Endothelial cell of umbilical vein (primary cell): ENCODE data around the gene HNMT.

ENCODE experiments used
- EZH2 ChIP-seq: IDR thresholded peaks from 2 replicates; pipeline ENCODE4 v1.6.1; 2012; ENCODE audit warnings: borderline replicate concordance, low read depth, mild to moderate bottlenecking, moderate library complexity, low read length, inconsistent platforms; ENCODE audit not compliant: severe bottlenecking
- POLR2A ChIP-seq: IDR thresholded peaks from 2 replicates; pipeline ENCODE4 v1.6.1; 2012; ENCODE audit warnings: low read depth, mild to moderate bottlenecking, control low read depth, low read length
- POLR2AphosphoS5 ChIP-seq: IDR thresholded peaks from 2 replicates; pipeline ENCODE4 v1.6.1; 2012; ENCODE audit warnings: low read depth, mild to moderate bottlenecking, control low read depth, low read length, moderate library complexity; ENCODE audit not compliant: insufficient read depth
- TF ChIP-seq, protein P1 (sequence below), 2 donors: IDR thresholded peaks; 1 replicate in 1 of 2; 2 replicates in 1 of 2; pipeline ENCODE4 v1.5.1; 2011; ENCODE audit warnings: low read length in 2 of 2, mild to moderate bottlenecking in 2 of 2, moderate library complexity in 2 of 2, control low read depth in 1 of 2, inconsistent platforms in 1 of 2, low read depth in 1 of 2; ENCODE audit not compliant: insufficient read depth in 1 of 2; ENCODE audit errors: extremely low read depth in 1 of 2

DNA sequence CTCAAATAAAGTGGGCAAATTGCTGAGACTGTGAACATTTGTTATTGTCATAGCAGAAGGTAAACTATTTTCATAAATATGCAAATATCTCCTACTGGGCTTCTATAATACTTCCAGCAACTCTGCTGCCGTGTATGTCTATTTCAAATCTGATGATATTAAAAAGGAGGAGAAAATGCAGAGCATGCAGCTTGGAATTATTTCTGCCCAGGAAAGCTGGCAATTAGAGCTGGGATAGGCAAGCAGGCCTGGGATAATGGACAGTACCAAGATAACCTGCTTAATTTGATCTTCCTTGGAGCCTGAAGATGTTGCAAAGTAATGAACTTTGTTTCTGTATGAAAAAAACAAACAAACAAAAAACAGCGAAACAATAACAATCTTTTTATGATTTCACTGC, 72.8 kb downstream of the HNMT start:
- TF ChIP-seq POLR2AphosphoS5 = no peak
- TF ChIP-seq EZH2 = no peak
- TF ChIP-seq POLR2A = no peak
- TF ChIP-seq, protein P1, sequence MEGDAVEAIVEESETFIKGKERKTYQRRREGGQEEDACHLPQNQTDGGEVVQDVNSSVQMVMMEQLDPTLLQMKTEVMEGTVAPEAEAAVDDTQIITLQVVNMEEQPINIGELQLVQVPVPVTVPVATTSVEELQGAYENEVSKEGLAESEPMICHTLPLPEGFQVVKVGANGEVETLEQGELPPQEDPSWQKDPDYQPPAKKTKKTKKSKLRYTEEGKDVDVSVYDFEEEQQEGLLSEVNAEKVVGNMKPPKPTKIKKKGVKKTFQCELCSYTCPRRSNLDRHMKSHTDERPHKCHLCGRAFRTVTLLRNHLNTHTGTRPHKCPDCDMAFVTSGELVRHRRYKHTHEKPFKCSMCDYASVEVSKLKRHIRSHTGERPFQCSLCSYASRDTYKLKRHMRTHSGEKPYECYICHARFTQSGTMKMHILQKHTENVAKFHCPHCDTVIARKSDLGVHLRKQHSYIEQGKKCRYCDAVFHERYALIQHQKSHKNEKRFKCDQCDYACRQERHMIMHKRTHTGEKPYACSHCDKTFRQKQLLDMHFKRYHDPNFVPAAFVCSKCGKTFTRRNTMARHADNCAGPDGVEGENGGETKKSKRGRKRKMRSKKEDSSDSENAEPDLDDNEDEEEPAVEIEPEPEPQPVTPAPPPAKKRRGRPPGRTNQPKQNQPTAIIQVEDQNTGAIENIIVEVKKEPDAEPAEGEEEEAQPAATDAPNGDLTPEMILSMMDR (IDR thresholded peaks at IDR 0.05; ENCODE audit: extremely low read depth in 1 of 2, insufficient read depth in 1 of 2, low read depth in 1 of 2, low read length in 2 of 2) = no peak
